Measurements from ENCODE around the gene DKKL1. TPM values are rescaled to one million over a fixed set of nuclear protein-coding genes. Genes with fewer than 3 reads are reported as not detected.

The DKKL1 gene
- total RNA-seq, 1 experiment from 2014 or later, result 2.4 TPM

GRCh38 chr19:49390131-49390928, 26.7 kb downstream of the DKKL1 start (continued):
- TF ChIP-seq MYBL2 (CRISPR knock-in tag; IDR thresholded peaks at IDR 0.05) (no peak), E2F5 (CRISPR knock-in tag; IDR thresholded peaks at IDR 0.05) (no peak), HMGA2 (CRISPR knock-in tag; IDR thresholded peaks at IDR 0.05) (no peak), ZNF281 (CRISPR knock-in tag; IDR thresholded peaks at IDR 0.05) (no peak), ZNF138 (CRISPR knock-in tag; conservative IDR thresholded peaks at IDR 0.05) (no peak), USF1 (CRISPR knock-in tag; IDR thresholded peaks at IDR 0.05) (no peak), ELF4 (CRISPR knock-in tag; IDR thresholded peaks at IDR 0.05; ENCODE audit: low read depth) (no peak), TEAD1 (CRISPR knock-in tag; IDR thresholded peaks at IDR 0.05) (no peak)

GRCh38 chr19:49390929-49391359, 27.3 kb downstream of the DKKL1 start:
- ATAC-seq (no peak), DNase-seq (ENCODE audit: low spot score) (no peak)
- H3K9me3 Mint-ChIP-seq, result no peaks in the 10 kb centered on the region
- H3K4me3 Mint-ChIP-seq, result no peak overlapping the region
- H3K27me3 Mint-ChIP-seq (ENCODE audit: low read depth), result peaks cover 16% of the 10 kb centered on the region
- POLR2A ChIA-PET, result interaction anchor here (0.6 to 1.8 kb wide), 2 partner anchors 13 to 54 kb away, joined by 5 to 7 read pairs; no protein-coding TSS in a partner anchor
- peaks cover 18% of the 10 kb centered on the region for H3K4me1 Mint-ChIP-seq
- CTCF ChIA-PET, result interaction anchor here (0.6 to 5.3 kb wide), 21 partner anchors 12 to 294 kb away, joined by 3 to 120 read pairs (median 8); partner anchors contain the start of genes DKKL1, GFY, PIH1D1 and PTH2
- no peak overlapping the region for H3K27ac Mint-ChIP-seq
- H3K36me3 Mint-ChIP-seq, result no peaks in the 10 kb centered on the region
- TF ChIP-seq MAX (CRISPR knock-in tag; IDR thresholded peaks at IDR 0.05) (no peak), ZNF263 (CRISPR knock-in tag; IDR thresholded peaks at IDR 0.05; ENCODE audit: low read depth) (no peak), SP1 (CRISPR knock-in tag; conservative IDR thresholded peaks at IDR 0.05) (no peak), NR3C1 (CRISPR knock-in tag; conservative IDR thresholded peaks at IDR 0.05; ENCODE audit: low read depth) (no peak), ERG (CRISPR knock-in tag; IDR thresholded peaks at IDR 0.05) (no peak), ZNF138 (CRISPR knock-in tag; conservative IDR thresholded peaks at IDR 0.05) (no peak), AR (CRISPR knock-in tag; IDR thresholded peaks at IDR 0.05) (no peak), ZNF281 (CRISPR knock-in tag; IDR thresholded peaks at IDR 0.05) (no peak), ZNF416 (CRISPR knock-in tag; IDR thresholded peaks at IDR 0.05) (no peak), ESRRA (CRISPR knock-in tag; IDR thresholded peaks at IDR 0.05; ENCODE audit: borderline replicate concordance) (no peak), NR2C2 (CRISPR knock-in tag; IDR thresholded peaks at IDR 0.05) (no peak), CREM (CRISPR knock-in tag; IDR thresholded peaks at IDR 0.05) (no peak), ZNF423 (CRISPR knock-in tag; IDR thresholded peaks at IDR 0.05) (no peak), PREB (CRISPR knock-in tag; IDR thresholded peaks at IDR 0.05; ENCODE audit: borderline replicate concordance) (no peak), CDX4 (CRISPR knock-in tag; IDR thresholded peaks at IDR 0.05; ENCODE audit: borderline replicate concordance) (no peak)
